GM18526 (cell line): ENCODE data around the gene CPLX3.

Experiments
- POLR2A ChIP-seq: IDR thresholded peaks from 3 replicates; pipeline ENCODE4 v1.6.1; 2011; ENCODE audit not compliant: insufficient read length; ENCODE audit errors: extremely low read depth

Gene CPLX3

DNA sequence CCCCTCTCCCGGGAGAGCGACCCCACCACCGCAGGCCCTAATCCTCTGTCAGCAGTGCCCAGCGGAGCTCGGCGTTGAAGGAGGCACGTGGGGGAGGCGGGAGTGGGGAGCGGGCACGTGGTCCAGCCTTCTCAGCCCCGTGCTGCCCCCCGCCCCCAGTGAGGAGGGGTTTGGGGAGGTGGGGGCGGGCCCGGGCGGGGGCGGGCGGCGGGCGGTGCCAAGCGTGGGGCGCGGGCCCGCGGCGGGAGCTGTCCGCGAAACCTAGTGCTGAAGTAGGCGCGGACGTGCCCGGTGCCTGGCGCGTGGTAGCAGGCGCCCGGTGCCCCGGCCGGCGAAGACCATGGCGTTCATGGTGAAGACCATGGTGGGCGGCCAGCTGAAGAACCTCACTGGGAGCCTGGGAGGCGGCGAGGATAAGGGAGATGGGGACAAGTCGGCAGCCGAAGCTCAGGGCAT lies at the start of gene CPLX3:
Gene CPLX3, plus strand, starts transcription at position 264 of the 456 bp plus-strand sequence. Its CDS starts 77 bp downstream, at position 341.
- no peak for TF ChIP-seq POLR2A

DNA sequence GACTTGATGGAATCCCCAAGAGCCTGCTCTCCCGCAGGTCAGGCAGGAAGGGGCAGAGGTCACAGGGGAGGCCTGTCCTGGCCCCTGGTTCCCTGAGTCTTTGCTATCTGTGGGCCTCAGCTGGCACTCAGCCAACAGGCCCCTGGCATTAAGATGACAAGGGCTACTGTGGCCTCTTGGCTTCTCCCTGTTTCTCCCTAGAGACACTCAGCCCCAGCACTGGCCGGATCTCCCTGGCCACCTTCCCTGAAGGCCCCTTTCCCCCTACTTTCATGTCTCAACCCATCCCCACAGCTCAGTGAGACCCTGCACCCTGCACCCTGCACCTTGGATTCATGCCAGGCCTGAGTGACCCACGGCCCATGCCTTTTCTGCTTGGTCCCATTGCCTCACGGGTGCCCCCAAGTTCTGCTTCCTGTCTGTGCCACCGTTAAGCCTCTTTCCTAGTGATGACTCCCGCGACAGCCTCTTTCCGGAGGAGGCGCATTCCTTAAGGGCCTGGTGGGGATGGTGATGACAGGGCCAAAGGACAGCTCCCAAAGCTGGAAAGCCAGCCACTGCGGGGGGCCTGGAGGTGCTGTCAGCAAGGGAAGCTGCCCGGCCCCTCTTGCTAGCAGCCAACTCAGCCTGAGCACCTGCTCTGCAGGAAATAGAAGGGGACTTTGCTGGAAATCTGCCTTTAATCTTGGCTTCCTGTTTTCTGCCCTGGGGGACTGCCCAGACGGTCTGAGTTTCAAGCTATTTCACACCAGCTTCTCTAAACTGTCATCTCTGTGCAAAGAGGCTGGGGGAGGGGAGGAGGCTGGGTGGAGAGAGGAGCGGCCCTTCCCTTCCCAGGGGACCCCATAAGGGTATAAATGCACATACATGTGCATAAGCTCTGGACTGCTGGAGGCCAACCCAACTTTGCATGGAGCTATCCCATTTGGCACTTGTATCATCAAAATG lies 49.3 kb upstream of the CPLX3 start:
- peak; percentile 36 for TF ChIP-seq POLR2A

DNA sequence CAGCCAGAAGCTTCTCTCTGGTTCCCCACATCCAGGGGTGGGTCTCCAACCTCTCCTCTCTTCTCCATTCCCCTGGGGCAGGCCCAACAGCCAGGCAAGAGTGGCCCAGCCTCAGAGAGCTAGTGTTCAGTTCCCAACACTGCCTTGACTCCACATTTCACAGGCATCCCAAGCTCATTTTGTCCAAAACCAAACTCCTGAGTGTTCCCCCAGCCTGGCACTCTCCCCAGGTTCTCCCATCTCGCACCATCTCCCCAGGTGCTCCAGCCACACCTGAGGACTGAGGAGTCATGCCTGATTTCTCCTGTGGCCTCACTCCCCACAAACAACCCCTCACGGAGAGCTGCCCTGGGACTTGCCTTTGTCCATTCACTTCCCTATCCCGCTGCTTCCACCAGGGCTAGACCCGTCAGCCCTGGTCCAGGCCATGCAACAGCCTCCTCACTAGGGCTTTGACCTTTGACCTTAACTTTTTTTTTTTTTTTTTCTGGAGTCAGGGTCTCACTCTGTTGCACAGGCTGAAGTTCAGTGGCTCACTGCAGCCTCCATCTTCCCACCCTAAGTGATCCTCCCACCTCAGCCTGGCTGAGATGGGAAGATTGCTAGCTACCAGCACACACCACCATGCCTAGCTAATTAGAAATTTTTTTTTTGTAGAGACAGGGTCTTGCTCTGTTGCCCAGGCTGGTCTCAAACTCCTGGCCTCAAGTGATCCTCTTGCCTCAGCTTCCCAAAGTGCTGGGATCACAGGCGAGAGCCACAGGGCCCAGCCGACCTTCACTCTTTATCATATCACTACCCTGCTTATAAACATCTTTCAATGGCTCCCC lies 48.4 kb upstream of the CPLX3 start:
- TF ChIP-seq POLR2A: no peak

- no peak for TF ChIP-seq POLR2A
Observed at GRCh38 chr15:74778599-74778970, 47.8 kb upstream of the CPLX3 start.

DNA sequence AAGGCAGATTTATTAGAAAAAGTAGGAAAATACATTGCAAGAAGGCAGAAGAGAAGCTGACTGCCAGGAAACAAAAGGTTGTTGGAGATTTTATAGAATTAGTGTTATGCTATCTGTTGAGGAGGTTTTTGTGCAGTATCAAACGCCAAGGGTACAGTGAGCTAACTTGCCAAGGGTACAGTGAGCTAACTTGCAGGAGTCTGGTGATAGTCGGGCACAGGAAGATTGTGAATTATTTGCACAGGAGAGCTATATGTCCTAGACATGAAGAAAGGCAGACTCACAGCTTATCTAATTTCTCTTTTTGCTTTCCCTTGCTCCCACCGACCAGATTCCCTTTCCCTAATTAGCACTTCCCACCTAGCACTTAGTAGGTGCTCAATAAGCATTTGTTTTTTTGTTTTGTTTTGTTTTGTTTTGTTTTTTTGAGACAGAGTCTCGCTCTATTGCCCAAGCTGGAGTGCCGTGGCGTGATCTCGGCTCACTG lies 47.2 kb upstream of the CPLX3 start:
- TF ChIP-seq POLR2A: no peak

GRCh38 chr15:74780523-74781430 lies 45.6 kb upstream of the CPLX3 start:
- TF ChIP-seq POLR2A: peak; percentile 42

GRCh38 chr15:74781431-74782258 lies 44.8 kb upstream of the CPLX3 start, which contains the start of gene CSK:
Gene CSK (plus strand): TSS chr15:74782080. CDS start chr15:74798298, 16,218 bp downstream.
- TF ChIP-seq POLR2A: peak; percentile 67

GRCh38 chr15:74782259-74783071 lies 44.0 kb upstream of the CPLX3 start:
- TF ChIP-seq POLR2A: no peak

DNA sequence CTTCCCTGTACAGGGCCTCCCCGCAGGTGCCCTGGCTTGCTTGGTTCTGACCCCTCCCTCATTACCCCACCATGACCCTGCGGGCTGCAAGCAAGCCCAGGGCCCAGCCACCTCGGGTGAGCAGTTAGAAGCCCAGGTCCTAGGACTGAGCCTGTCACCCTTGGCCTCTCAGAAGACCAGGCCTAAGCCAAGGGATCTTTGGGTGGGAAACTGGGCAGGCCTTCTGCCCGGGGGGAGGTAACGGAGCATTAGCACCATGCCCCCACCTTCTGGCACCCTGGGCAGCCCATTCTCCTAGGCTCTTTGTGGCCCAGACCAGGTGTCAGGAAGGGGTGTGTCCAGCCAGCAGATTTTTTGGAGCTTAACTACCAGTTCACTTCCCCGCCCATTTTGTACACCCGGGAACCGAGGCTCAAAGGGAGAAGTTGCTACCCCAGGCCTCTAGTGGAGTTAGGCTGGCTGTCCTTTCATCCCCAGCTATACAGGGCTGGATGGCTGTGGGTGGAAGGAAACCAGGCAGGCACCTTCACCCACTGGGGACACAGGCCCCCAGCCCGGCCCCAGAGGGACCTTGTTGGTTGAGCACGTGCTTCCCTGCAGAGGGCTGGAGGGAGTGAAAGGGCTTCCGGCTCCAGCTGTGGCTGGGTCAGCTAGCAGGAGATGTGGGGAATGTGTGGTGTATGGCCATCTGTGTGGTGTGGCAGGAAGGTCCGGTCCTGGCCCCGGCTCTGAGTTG lies 43.2 kb upstream of the CPLX3 start:
- TF ChIP-seq POLR2A: no peak

DNA sequence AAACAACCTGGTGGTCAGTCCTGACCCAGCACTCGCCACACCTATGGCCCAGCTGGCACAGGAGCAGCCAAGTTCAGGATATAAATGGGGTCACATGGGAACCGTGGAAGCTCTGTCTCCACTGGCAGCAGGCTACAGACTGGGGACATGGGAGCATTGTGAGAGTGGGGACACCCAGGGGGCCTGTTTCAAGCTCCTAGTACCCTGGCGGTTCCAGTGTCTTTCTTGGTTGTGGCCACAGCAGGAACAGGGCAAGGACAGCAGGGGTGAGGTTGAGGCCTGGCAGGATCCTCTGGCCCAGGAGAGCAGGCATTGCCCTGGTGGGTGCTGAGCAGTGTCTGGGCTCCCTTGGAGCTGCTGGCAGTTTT lies 42.6 kb upstream of the CPLX3 start:
- TF ChIP-seq POLR2A: peak; percentile 23

GRCh38 chr15:74784426-74785193 lies 41.8 kb upstream of the CPLX3 start:
- no peak for TF ChIP-seq POLR2A
